Measurements from ENCODE around the gene SLC8A2. TPM values are rescaled to one million over a fixed set of nuclear protein-coding genes. Genes with fewer than 3 reads are reported as not detected.

Gene SLC8A2
- polyA plus RNA-seq, 1 donor: 0.23 TPM

DNA sequence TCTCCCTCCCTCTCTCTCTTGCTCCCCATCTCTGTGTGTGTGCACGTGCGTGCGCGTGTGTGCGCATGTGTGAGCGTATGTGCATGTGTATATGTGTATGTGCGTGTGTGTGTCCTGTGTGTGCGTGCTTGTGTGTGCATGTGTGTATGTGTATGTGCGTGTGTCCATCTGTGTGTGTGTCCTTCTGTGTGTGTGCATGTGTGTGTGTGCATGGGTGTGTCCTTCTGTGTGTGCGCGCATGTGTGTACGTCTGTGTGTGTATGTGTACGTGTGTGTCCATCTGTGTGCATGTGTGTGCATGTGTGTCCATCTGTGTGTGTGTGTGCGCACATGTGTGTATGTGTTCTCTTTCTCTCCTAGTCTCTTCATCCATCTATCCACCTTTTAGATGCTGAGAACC, 12.2 kb downstream of the SLC8A2 start:
- DNase-seq: no peak

DNA sequence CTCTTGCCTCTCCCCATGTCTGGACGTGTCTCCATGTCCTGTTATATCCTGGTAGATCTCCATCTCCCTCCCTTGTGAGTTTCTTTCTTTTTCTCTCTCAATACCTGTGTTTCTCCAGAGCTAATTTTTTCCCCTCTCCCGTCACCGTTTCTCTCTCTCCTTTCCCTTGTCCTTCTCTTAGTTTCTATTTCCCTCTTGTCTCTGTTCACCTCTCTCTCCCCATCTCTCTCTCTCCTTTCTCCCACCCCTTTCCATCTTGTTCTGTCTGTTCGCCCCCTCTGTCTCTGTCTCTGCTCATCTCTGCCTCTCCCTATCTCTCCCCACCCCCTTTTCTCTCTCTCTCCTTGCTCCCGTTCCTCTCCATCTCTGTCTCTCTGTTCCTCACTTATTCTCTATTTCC, 13.0 kb downstream of the SLC8A2 start:
- DNase-seq: no peak

DNA sequence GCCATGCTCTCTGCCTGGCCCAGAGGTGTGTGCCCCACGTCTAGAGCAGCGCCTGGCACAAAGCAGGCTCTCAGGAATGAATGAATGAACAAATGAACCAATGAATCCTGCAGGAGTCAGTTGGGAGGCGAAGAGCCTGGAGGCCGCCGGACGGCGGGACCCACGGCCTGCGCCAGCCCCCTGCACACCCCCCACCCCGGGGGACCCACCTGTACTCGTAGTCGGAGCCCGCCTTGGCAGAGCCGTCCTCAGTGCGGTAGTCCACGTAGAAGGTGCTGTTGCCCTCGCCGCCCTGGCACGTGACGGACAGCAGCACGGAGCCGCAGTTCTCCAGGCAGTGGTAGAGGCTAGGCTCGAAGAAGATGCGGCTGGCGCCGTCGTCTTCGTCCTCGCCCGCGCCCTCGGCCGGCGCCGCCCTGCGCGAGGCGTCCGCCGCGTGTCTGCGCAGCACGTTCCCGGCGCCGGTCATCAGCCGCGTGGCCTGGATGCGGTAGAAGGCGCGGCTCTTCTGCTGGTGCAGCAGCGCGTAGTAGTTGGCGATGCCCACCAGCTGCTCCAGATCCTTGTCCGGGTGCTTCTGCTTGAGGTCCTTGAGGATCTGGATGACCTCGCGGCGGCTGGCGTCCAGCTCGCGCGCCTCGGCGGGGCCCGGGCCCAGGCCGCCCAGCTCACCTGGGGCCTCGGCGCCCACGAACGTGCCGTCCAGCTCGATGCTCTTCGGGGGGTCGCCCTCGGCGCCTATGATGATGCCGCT, 14.8 kb downstream of the SLC8A2 start:
- DNase-seq: no peak

DNA sequence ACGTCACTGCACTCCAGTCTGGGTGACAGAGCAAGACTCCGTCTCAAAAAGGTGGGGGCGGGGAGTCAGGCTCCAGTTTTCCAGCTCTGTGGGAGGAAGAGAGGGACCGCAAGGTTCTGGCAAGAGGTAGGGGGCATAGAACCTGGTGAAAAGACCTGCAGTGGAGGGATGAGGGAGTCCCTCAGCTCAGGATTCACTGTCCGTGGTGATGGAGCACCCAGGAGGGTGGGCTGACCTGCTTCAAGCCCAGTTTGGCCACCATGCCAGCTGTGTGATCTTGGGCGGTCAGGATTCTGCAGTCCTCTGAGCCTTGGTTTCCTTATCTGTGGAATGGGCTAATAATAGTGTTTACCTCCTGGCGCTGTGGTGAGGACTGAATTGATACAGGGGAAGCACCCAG, 21.2 kb downstream of the SLC8A2 start:
- no peak for DNase-seq

DNA sequence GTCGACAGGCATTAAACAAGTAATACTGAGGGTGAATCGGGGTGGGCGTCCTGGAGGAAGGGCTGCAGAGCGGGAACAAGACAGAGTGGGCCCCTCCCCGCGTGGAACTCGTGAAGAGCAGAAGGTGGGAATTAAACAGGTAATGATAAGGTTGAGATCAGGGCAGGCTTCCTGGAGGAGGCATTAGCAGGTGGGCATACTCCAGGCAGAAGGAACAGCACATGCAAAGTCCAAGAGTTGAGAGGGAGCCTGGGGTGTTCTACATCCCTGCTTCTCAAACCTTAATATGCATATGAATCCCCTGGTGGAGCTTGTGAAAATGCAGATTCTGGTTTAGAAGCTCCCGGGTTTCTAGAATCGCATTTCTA, 23.3 kb downstream of the SLC8A2 start:
- DNase-seq: no peak

DNA sequence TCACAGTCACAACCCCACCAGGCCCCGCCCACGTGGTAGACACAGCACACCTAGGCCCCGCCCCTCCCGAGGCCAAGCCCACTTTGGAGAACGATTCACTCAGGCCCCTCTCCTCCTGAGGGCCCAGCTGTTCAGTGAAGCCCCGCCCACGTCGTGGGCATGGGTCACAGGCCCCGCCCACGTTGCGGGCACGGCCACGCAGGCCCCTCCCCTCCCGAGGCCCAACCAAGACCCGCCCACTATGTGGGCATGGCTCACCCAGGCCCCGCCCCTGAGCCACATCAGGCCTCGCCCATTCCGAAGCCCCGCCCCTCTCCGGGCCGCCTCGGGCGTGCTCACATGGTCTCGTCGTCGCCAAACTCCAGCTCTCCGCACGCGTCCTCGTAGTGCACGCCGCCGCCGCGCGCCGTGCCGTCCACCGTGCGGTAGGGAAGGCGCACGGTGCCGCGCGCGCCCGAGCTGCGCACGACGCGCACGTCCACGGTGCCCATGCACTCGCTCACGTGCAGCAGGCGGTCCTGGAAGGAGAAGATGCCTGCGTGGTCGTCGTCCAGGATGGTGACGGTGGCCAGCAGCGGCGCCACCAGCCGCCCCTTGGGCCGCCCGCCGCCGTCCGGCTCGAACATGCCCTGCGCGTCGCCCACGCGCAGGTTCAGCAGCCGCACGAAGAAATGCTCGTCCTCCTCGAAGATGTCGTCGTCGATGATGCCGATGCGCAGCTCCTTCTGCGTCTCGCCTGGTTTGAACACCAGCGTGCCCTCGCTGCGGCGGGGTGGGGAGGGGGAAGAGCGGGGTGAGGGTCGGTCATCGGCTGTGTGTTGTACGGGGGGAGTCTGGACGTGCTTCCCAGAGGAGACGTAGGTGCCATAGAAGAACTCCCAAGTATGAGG, 24.0 kb downstream of the SLC8A2 start:
- no peak for DNase-seq

DNA sequence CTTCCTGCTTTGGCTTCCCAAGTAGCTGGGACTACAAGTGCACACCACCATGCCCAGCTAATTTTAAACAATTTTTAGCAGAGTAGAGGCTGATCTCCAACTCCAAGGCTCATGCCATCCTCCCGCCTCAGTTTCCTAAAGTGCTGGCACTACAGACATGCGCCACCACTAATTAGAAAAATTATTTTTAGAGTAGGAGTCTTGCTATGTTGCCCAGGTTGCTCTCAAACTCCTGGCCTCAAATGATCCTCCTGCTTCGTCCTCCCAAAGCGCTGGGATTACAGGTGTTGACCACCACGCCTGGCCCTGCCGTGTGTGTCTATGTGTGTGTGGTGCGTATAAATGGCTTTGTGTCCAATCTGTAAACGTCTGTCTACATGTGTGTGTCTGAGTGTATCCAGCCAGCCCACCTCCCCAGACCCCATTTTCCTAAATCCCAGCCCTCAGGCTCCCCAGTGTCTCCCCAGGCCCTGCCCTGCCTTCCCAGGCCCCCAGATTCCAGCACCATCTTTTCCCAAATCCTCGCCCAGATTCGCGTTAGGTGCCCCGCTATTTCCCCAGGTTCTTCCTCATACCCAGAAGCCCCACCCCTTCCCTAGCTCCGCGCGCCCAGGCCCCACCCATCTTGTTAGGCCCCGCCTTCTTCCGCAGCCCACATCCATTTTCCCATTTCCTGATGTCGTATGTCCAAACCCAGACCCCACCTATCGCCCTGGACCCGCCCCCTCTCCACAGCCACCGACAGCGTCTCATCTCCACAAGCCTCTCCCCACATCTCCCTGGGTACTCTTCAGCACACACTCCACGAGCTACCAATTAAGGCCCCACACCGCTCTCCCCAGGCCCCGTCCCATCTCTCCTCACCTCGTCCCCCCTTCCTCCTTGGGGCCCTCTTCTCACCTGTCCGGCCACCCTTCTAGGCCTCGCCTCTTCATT, 24.9 kb downstream of the SLC8A2 start:
- DNase-seq: no peak

DNA sequence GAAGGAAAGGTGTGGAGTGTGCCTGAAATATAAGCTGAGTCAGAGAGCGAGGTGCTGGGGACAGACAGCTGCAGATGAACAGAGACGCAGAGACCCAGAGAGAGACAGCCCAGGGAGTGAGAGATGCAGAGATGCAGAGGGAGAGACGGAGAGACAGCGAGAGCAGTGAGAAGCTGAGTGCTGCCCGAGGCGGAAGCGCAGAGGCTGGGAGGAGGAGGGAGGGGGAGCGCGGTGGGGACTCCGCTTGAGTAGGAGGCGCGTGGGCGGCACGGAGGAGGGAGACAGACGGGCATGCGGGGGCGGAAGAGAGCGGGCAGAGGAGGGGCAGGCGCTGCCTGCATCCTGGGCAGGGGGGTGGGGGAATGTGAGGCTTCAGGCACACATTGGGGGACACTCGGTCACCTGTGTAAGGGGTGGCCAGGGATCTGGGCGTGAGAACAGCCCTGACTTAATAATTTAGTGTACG, 25.7 kb downstream of the SLC8A2 start:
- no peak for DNase-seq

DNA sequence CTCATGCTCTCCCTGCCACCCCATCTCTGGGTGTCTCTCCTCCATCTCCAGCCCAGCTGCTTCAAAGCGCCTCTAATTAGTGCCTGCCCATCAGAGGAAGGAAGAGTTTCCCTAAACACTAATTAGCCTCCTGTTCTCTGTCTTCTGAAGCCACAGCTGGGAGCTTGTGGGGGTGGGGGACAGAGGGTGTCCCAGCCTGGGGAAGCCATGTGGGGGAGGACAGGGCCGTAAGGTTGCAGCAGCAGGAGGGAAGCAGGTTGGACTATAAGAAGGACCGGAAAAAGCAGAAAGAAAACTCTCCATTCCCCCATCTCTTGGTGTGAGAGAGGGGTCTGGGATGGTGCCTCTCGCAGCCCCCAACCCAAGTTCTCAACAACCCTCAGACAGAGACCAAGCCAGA, 26.2 kb downstream of the SLC8A2 start:
- no peak for DNase-seq

DNA sequence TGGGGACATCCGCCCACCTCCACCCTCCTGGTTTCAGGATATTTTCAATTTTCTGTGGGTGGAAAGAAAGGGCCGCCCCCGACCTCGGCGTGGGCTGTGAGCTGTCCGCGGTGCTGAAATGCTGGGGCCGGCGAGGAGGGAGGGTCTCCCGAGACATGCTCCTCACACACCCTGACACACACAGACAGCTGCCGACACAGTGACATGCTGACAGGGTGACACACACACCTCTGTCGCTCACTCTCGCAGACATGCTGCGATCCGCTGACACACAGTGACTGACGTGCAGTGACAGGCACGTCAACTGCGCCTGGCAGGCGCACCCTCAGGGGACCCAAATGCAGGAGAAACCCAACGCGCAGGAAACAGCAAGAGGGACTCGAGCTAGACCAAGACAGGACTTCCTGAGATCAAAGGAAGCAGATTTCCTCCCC, 27.3 kb downstream of the SLC8A2 start:
- no peak for DNase-seq

DNA sequence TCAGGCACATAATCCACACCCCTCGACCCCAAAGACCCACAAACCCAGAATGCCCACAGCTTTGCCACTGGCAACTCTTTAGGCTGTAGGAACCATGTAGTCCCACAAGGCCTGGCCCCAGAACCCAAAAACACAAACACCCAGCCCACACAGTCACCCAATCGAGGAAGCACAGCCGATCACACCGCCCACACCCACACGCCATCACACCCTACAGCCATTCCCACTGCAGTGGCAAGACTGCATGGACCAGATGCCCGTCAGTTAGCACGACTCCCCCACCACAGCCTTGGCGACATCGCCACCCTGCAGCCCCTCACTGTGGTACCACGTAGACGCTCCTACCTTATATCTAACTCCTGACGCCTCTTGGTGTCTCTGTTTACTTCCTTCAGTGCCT, 28.4 kb downstream of the SLC8A2 start:
- DNase-seq: no peak

DNA sequence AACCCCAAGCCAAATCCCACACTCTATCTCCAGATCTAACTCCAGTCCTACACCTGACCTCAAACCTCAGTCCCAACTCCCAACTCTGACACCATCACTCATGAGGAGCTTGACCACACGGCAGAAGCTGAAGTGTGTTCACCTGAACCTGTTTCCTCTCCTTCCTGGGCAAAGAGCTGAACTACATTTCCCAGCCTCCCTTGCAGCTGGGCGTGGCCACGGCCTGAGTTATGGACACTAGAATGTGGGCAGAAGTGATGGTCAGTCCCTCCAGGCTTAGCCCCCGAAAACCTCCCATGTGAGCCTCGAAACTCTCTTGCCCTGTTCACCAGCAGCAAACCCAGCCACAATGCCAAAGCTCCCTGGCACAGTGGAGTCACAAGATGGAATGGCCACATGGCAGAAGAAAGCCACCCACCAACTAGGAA, 32.9 kb downstream of the SLC8A2 start:
- no peak for DNase-seq

DNA sequence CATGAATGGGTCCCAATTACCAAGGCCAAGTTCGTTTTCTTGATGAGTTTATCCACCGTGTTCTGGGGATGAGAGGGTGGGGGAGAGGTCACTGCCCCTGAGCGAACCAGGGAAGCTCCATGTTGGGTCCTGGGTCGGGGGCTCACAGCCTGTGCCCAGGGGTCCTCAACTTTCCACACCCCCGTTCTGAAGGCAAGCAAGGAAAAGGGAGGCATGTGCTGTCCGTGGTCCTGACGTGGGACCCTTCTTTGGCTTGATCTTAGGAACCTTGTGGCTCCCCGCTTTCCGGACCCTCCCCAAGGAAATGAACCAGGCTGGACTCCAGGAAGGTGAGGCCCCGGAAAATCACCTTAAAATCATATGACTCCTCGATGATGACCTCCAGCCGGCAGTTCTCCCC, 34.2 kb downstream of the SLC8A2 start:
- DNase-seq: no peak

DNA sequence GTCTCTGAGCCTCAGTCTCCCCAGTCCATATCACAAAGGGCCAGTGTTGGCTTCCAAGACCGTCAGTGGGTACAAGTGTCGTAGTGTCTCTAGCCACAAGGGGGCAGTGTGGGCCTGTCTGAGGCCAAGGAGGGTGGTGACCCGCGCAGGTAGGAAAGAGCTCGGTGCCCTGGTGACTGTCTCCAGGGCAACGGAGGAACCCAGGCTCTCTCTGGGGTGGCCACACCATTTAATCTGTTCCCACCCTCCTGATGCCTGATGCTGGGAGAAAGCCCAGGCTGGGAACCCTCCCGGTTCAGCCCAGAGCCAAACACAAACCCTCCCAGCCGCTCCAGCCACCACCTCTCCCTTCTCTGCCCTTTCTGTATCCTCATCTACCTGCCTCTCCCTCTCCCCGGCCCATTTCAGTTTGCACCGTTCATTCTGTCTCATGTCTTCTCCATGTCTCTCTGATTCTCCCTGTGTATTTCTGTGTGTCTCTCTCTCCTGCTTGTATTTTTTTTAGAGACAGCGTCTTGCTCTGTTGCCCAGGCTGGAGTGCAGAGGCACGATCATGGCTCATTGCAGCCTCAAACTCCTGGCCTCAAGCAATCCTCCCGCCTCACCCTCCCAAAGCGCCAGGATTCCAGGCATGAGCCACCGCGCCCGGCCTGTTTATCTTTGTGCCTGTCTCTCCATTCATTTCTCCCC, 34.8 kb downstream of the SLC8A2 start:
- DNase-seq: peak; percentile 66

DNA sequence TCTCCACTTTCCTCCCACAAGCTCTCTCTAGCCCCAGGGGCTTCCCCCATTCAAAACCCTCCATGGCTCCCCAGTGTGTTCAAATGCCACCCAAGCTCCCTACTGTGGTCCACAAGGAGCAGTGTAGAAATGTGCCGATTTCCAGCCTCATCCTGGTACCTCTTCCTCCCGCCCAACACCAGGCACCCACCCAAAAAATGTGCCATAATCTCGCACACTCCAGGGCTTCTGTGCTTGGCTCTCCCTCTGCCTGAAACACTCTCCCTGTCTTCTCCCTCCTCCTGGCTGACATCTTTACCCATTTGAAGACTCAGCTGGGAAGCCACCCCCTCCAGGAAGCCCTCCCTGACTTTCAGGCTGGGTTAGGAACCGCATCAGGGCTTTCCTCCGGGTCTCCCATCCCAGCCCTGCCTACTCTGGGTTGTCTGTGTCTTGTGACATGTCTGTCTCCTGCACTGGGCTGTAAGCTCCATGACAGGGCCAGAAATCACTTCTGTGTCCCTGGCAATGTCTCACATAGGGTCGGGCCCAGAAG, 35.7 kb downstream of the SLC8A2 start:
- DNase-seq: no peak

DNA sequence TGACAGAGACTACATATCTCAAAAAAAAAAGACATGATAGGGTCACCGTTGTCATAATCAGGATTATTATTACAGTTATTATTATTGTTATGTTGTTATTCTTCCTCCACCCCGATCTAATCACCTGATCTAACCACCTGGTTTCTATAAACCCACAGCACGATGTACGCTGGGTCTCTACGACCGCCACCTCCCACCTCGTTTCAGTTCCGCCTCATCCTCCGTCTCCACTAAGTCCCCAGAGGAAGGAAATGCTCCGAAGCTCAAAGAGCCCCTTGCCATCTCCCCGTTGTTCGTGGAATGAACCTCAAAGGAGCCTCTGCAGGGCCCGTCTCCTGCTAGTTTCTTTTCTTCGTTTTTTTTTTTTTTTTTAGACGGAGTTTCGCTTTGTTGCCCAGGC, 36.5 kb downstream of the SLC8A2 start:
- DNase-seq: no peak

DNA sequence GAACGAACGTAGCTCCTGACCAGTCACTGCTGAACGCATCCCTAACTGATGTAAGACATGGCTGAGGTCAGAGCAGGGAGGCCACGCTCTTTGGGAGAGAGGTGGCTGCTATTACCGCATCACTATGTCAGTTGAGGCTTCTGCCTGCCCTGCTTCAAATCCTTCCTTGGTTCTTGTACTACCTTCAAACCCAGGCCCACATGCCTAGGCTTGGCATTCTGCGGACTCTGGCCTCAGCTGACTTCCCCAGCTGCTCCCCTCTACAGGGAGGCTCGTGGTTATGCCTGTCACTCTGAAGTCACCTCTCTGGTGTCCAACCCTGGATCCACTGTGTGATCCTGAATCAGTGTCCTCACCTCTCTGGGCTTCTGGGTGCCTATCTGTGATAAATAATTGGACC, 37.6 kb downstream of the SLC8A2 start:
- DNase-seq: no peak

DNA sequence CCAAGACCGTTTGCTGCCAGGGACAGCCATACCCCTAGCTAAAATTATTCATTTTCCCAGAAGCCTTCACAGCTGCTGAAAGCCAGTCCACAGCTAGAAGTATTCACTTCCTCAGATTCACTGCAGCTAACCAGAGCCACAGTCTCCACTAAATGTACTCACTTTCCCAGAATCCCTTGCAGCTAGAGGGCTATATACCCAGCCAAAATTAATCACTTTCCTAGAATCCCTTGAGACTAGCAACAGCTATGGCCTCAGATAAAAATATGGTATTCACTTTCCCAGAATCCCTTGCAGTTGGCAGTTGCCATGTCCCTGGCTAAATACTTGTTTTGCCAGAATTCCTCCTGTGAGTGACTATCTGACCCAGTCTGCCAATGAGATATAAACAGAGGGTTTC, 38.6 kb downstream of the SLC8A2 start:
- no peak for DNase-seq

DNA sequence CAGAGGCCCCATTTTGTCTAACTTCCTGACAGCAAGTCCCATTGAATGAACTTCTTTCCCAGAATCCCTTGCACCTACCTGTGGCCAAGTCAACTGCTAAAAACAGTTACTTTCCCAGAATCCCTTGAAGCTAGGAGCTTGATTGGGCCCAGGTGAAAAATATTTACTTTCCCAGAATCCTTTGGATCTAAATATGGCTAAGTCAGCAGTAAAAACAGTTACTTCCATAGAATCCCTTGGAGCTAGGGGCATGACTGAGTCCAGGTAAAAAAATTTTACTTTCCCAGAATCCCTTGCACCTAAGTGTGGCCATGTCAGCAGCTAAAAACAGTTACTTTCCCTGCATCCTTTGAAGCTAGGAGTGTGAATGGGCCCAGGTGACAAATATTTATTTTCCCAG, 39.2 kb downstream of the SLC8A2 start:
- no peak for DNase-seq

DNA sequence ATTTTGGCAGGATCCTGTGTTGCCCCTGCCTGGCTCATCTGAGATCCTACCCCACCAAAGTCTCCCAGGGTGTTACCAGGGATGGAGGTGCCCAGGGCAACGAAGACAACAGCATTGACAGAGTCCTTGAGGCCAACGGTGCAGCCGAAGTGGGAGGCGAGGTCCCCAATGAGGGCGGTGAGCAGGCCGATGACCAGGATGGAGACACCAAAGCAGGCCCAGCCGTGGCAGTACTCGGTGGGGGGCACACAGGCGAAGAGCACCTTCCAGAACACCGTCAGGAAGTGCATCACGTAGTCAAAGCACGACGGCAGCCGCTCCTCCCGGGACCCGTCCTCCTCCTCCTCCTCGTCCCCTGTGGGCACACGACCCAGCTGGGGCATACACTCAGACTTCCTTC, 39.6 kb downstream of the SLC8A2 start:
- no peak for DNase-seq

DNA sequence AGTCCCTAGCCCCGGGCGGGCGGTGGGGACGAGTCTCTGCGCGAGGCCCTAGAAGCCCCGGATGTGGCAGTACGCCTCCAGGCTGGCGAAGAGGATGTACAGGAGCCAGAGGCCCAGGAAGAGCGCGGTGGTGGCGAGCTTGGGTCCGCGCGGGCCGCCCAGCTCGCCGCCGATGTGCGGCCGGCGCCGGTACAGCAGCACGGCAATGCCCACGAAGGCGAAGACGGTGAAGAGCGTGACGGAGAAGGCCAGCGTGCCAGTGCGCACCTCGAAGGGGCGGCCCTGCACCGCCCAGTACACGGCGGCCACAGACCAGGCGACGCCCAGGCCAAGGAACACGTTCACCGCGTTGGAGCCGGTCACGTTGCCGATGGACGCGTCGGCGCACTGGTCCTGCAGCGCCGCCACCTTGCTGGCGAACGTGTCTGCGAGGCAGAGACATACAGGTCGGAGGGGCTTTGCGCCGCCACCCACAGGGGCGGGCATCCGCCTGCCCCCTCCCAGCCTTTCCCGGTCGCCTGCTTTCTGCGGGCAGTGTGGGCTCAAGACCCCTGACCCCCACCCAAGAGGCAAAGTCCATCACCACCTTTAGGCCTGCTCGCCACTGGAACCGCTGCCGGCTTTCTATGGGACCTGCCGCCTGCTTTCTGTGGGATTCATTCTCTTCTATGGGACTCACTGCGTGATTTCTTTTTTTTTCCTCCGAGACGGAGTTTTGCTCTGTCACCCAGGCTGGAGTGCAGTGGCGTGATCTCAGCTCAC, 41.5 kb downstream of the SLC8A2 start:
- DNase-seq: no peak

Data from hindlimb muscle (tissue), 1 donor.